ENCODE measurements around the gene GCK.
"Not testable (repeated sequence)": the region's sequence is repeated elsewhere in the genome, so short reads cannot be mapped to it uniquely, and the experiment has no call there.

GCK gene

DNA sequence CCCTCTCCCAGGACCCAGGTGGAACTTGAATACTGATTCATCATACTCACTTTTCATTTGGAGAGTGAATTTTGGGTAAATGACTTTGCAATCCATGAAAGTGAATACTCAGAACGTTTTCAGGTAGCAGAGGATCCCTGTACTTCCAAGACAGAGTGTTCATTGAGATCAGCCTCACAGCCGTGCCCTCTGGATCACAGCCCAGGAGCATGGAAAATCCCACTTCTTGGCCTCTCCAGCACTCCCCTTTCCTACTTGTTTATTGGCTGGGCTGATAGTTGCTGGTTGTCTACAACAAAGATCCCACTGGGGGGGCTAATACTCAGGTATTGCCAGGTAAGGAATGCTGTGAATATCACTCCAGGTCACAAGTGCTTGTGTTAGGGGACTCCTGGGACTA is 5.9 kb downstream of the GCK start:
- H3K4me3 ChIP-seq (ENCODE audit: low read depth, low read length): no peak overlapping the region
- TF ChIP-seq, protein P1, sequence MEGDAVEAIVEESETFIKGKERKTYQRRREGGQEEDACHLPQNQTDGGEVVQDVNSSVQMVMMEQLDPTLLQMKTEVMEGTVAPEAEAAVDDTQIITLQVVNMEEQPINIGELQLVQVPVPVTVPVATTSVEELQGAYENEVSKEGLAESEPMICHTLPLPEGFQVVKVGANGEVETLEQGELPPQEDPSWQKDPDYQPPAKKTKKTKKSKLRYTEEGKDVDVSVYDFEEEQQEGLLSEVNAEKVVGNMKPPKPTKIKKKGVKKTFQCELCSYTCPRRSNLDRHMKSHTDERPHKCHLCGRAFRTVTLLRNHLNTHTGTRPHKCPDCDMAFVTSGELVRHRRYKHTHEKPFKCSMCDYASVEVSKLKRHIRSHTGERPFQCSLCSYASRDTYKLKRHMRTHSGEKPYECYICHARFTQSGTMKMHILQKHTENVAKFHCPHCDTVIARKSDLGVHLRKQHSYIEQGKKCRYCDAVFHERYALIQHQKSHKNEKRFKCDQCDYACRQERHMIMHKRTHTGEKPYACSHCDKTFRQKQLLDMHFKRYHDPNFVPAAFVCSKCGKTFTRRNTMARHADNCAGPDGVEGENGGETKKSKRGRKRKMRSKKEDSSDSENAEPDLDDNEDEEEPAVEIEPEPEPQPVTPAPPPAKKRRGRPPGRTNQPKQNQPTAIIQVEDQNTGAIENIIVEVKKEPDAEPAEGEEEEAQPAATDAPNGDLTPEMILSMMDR (IDR thresholded peaks at IDR 0.05; ENCODE audit: low read depth, low read length, missing control alignments): no peak
- DNase-seq (ENCODE audit: low read depth): no peak

DNA sequence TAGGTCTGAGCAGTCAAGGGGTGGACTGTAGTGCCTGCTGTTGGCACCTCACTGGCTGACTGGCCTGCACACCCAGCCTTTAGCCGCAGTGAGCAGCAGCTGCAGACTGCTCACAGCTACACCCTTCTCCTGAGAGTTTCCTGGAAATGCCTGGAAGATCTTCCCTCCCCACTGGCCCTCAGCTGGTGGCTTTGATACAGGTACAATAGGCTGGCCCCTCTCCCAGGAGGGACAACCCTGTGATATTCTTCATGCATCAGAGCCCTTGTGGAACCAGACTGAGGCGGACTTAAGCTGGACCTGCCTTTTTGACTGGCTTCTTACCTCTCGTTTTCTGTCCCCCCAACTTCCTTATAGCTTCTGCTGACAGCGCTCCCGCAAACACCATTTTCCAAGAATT is 6.4 kb downstream of the GCK start:
- no peak overlapping the region for H3K4me3 ChIP-seq (ENCODE audit: low read depth, low read length)
- no peak for DNase-seq (ENCODE audit: low read depth)
- TF ChIP-seq, protein P1 (IDR thresholded peaks at IDR 0.05; ENCODE audit: low read depth, low read length, missing control alignments): no peak

DNA sequence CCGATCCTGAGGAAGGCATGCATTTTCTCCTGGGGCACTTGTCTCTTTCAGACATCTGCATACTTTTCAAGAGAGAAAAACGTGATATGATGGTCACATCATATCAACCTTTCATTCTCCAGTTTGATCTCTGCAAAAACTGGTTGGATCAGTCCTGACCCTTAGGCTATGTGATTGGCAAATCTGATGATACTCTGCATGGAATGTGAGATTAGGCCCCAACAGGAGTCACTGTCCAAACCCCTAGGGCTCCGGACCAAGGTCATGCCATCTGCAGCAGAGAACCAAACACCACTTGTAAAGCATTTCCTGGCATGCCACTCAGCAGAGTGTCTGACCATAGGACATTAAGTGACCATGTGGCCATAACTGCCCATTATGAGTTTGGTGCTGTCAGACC is 8.6 kb downstream of the GCK start:
- TF ChIP-seq, protein P1 (IDR thresholded peaks at IDR 0.05; ENCODE audit: low read depth, low read length, missing control alignments): no peak
- no peak for DNase-seq (ENCODE audit: low read depth)
- no peak overlapping the region for H3K4me3 ChIP-seq (ENCODE audit: low read depth, low read length)

DNA sequence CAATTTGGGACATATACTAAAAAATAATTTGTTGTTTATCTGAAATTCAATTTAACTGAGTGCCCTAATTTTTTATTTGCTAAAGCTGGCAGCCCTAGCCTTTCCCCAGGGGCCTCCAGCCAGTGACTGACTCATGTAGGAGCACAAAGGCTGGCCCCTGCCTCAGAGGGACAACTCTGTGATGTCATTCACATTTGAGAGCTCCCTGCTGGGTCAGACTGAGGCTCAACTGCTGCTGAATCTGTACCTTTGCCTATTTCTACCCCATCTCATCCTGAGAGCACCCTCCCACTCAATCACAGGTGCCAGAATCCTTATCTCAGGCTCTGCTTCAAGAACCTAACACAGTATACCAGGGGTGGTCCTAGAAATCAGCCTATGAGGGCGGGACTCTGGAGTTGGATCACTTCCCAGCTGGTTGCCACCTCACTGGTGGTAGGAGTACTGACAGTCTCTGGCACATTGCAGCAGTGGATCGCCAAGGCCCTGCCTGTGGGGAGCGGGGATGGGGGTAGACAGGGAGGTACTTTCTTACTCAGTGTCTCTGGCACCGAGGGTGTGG is 11.6 kb downstream of the GCK start:
- TF ChIP-seq, protein P1 (IDR thresholded peaks at IDR 0.05; ENCODE audit: low read depth, low read length, missing control alignments): no peak
- H3K4me3 ChIP-seq (ENCODE audit: low read depth, low read length): no peak overlapping the region
- DNase-seq (ENCODE audit: low read depth): no peak

DNA sequence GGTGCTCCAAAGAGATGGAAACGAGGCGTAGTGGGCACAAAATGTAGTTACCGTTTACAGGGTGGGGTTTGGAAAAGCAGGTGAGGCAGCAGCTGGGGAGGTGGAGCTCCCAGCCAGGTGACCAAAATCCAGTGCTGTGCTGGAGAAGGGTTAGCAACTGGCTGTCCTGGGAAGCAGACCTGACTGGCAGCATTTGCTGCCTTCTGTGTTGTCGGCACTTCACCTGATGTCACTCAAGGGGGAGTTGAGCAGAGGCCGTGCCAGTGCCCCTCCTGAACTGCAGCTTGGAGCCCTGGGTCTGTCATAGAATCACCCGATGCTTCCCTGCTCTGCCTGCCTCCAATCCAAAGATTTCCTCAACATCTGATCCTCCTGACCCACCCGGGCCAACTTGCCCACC is 12.8 kb downstream of the GCK start:
- TF ChIP-seq, protein P1 (IDR thresholded peaks at IDR 0.05; ENCODE audit: low read depth, low read length, missing control alignments): no peak
- no peak for DNase-seq (ENCODE audit: low read depth)
- H3K4me3 ChIP-seq (ENCODE audit: low read depth, low read length): no peak overlapping the region

DNA sequence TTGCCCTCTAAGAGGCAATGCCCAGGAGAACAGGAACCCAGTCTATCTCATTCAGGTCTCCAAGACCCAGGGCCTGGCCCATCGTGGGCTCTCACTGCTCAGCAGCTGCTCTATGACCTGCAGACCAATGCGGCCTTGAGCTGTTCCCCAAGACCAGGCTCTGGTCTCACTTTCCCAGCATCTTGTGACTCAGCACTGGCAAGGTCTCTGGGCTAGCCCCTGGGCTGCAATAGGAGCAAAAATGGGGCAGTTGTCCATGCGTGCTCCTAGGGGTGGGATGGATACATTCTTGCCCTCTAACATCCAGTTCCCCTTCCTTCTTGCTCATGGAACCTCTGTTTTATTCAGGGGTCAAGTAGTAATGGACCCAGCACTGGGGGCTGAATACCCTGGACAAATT is 13.5 kb downstream of the GCK start:
- H3K4me3 ChIP-seq (ENCODE audit: low read depth, low read length): no peak overlapping the region
- TF ChIP-seq, protein P1 (IDR thresholded peaks at IDR 0.05; ENCODE audit: low read depth, low read length, missing control alignments): no peak
- DNase-seq (ENCODE audit: low read depth): no peak

DNA sequence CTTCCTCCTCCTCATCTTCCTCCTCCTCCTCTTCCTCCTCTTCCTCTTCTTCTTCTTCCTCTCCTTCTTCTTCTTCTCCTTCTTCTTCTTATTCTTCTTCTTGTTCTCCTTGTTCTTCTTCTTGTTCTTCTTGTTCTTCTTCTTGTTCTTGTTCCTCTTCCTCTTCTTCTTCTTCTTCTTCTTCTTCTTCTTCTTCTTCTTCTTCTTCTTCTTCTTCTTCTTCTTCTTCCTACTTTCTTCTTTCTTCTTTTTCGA is 14.6 kb downstream of the GCK start:
- DNase-seq (ENCODE audit: low read depth); H3K4me3 ChIP-seq (ENCODE audit: low read depth, low read length): not testable (repeated sequence)

All from GM12864 (cell line).